Neural cell (in vitro differentiated cells): ENCODE measurements around the gene ZNF33A. TPM values are rescaled to one million over a fixed set of nuclear protein-coding genes. Genes with fewer than 3 reads are reported as not detected.

ENCODE experiments used
- H2AFZ ChIP-seq: fragments of 200-600, 300-800 bp; sonication (generic), shearing (Covaris generic); 2 replicates; pipeline ENCODE4 v1.6.0; 2014; ENCODE audit warnings: low read depth, mild to moderate bottlenecking, antibody characterized with exemption, low read length, moderate library complexity
- H3F3A ChIP-seq: fragments of 200-600 bp; shearing (Covaris generic); 2 replicates; pipeline ENCODE4 v1.6.1; 2016; ENCODE audit warnings: mild to moderate bottlenecking, moderate library complexity, mixed read lengths, antibody characterized with exemption, low read length; ENCODE audit not compliant: insufficient read depth, poor library complexity, severe bottlenecking
- H3K27ac ChIP-seq: fragments of 200-600, 300-800 bp; sonication (generic), shearing (Covaris generic); 2 replicates; pipeline ENCODE4 v1.5.1; 2014; ENCODE audit warnings: mild to moderate bottlenecking, low read length, moderate library complexity
- H3K27me3 ChIP-seq: fragments of 300-800, 200-600 bp; sonication (generic), shearing (Covaris generic); 2 replicates; pipeline ENCODE4 v1.6.0; 2014; ENCODE audit warnings: mild to moderate bottlenecking, low read depth, low read length, moderate library complexity; ENCODE audit not compliant: insufficient read depth
- H3K36me3 ChIP-seq: fragments of 300-800, 200-600 bp; sonication (generic), shearing (Covaris generic); 2 replicates; pipeline ENCODE4 v1.5.1; 2014; ENCODE audit warnings: mild to moderate bottlenecking, antibody characterized with exemption, low read length, moderate library complexity; ENCODE audit not compliant: insufficient read depth
- H3K4me2 ChIP-seq: fragments of 300-800, 200-600 bp; sonication (generic), shearing (Covaris generic); 2 replicates; pipeline ENCODE4 v1.6.0; 2014; ENCODE audit warnings: mild to moderate bottlenecking, low read length
- H3K4me3 ChIP-seq: fragments of 300-800, 200-600 bp; sonication (generic), shearing (Covaris generic); 2 replicates; pipeline ENCODE4 v1.5.1; 2014; ENCODE audit warnings: mild to moderate bottlenecking, low read length, moderate library complexity
- H3K79me2 ChIP-seq: fragments of 200-600 bp; shearing (Covaris generic); replicated peaks from 2 replicates; pipeline ENCODE4 v1.6.0; 2014; ENCODE audit warnings: mild to moderate bottlenecking, low read length, moderate library complexity; ENCODE audit not compliant: insufficient read depth
- H3K9ac ChIP-seq: fragments of 300-800, 200-600 bp; sonication (generic), shearing (Covaris generic); 2 replicates; pipeline ENCODE4 v1.6.1; 2016; ENCODE audit warnings: mild to moderate bottlenecking, low read length, mixed read lengths
- H3K9me2 ChIP-seq: fragments of 200-600 bp; shearing (Covaris generic); 2 replicates; pipeline ENCODE4 v1.6.1; 2016; ENCODE audit warnings: mild to moderate bottlenecking, low read length, mixed read lengths; ENCODE audit not compliant: insufficient read depth
- H3K9me3 ChIP-seq: fragments of 200-600, 300-800 bp; sonication (generic), shearing (Covaris generic); 2 replicates; pipeline ENCODE4 v1.6.1; 2016; ENCODE audit warnings: mild to moderate bottlenecking, mixed run types, low read length, moderate library complexity, mixed read lengths
- H4K20me1 ChIP-seq: fragments of 200-600 bp; shearing (Covaris generic); 2 replicates; pipeline ENCODE4 v1.6.1; 2016; ENCODE audit warnings: mild to moderate bottlenecking, mixed run types; ENCODE audit not compliant: insufficient read depth
- CTCF ChIP-seq: fragments of 450-650 bp; IDR thresholded peaks from 2 replicates; pipeline ENCODE4 v1.5.1; 2014; ENCODE audit warnings: antibody characterized with exemption, mild to moderate bottlenecking, moderate library complexity; ENCODE audit not compliant: poor library complexity, severe bottlenecking
- EP300 ChIP-seq: fragments of 450-650 bp; conservative IDR thresholded peaks from 2 replicates; pipeline ENCODE4 v1.6.1; 2014; ENCODE audit warnings: antibody characterized with exemption, mild to moderate bottlenecking, moderate library complexity; ENCODE audit not compliant: poor library complexity, severe bottlenecking
- EZH2 ChIP-seq: fragments of 200-600, 300-800 bp; shearing (Covaris generic), sonication (generic); IDR thresholded peaks from 2 replicates; pipeline ENCODE4 v1.6.1; 2014; ENCODE audit warnings: antibody characterized with exemption, low read length, borderline replicate concordance, mild to moderate bottlenecking; ENCODE audit not compliant: insufficient read depth, poor library complexity, severe bottlenecking
- MXI1 ChIP-seq: fragments of 450-650 bp; conservative IDR thresholded peaks from 2 replicates; pipeline ENCODE4 v1.6.1; 2014; ENCODE audit warnings: antibody characterized with exemption, mild to moderate bottlenecking; ENCODE audit not compliant: poor library complexity, severe bottlenecking
- POLR2AphosphoS5 ChIP-seq: IDR thresholded peaks from 2 replicates; pipeline ENCODE4 v1.6.1; 2012
- RAD21 ChIP-seq: fragments of 450-650 bp; conservative IDR thresholded peaks from 2 replicates; pipeline ENCODE4 v1.6.1; 2014; ENCODE audit warnings: antibody characterized with exemption, mild to moderate bottlenecking, moderate library complexity
- REST ChIP-seq: IDR thresholded peaks from 2 replicates; pipeline ENCODE4 v1.6.1; 2012; ENCODE audit warnings: borderline replicate concordance
- SMC3 ChIP-seq: fragments of 450-650 bp; conservative IDR thresholded peaks from 2 replicates; pipeline ENCODE4 v1.6.1; 2014; ENCODE audit warnings: antibody characterized with exemption, mild to moderate bottlenecking, moderate library complexity; ENCODE audit not compliant: poor library complexity
- TAF1 ChIP-seq: IDR thresholded peaks from 2 replicates; pipeline ENCODE4 v1.6.1; 2012; ENCODE audit warnings: low read depth
- polyA plus RNA-seq: library from polyadenylated mRNA; depleted of rRNA; stranded (reverse); fragments of >200 nt; gene quantifications from 2 replicates; pipeline ENCODE4 v1.2.3, GENCODE V29; 2014

Gene ZNF33A
- polyA plus RNA-seq, 1 donor from 2014 or later, result 55.5 TPM

GRCh38 chr10:38094927-38095574, 84.6 kb downstream of the ZNF33A start:
- H3K9ac ChIP-seq, result peak overlapping the region; percentile 68
- H3K79me2 ChIP-seq, result no peaks in the 10 kb centered on the region
- H3K4me2 ChIP-seq, result no peak overlapping the region
- no peaks in the 10 kb centered on the region for H3F3A ChIP-seq
- H4K20me1 ChIP-seq, result no peaks in the 10 kb centered on the region
- H3K4me3 ChIP-seq, result peak overlapping the region; percentile 70
- H3K27ac ChIP-seq, result no peak overlapping the region
- H3K27me3 ChIP-seq, result no peaks in the 10 kb centered on the region
- no peaks in the 10 kb centered on the region for H3K36me3 ChIP-seq
- H3K9me2 ChIP-seq, result no peaks in the 10 kb centered on the region
- no peak for TF ChIP-seq EP300
- no peak overlapping the region for H2AFZ ChIP-seq
- peaks cover 2% of the 10 kb centered on the region for H3K9me3 ChIP-seq

- H3K9me3 ChIP-seq, result peaks cover 10% of the 10 kb centered on the region
- no peaks in the 10 kb centered on the region for H4K20me1 ChIP-seq
- H2AFZ ChIP-seq, result no peak overlapping the region
- no peaks in the 10 kb centered on the region for H3K36me3 ChIP-seq
- no peak overlapping the region for H3K4me3 ChIP-seq
- H3K27ac ChIP-seq, result no peak overlapping the region
- H3K4me2 ChIP-seq, result no peak overlapping the region
- H3K9ac ChIP-seq, result no peak overlapping the region
- no peaks in the 10 kb centered on the region for H3K79me2 ChIP-seq
- H3K27me3 ChIP-seq, result no peaks in the 10 kb centered on the region
- H3F3A ChIP-seq, result no peaks in the 10 kb centered on the region
- TF ChIP-seq REST (no peak), CTCF (no peak), TAF1 (no peak), RAD21 (no peak), EZH2 (no peak), MXI1 (no peak), EP300 (no peak), POLR2AphosphoS5 (no peak), SMC3 (no peak)
- no peaks in the 10 kb centered on the region for H3K9me2 ChIP-seq
Observed at GRCh38 chr10:38102880-38103279, 92.4 kb downstream of the ZNF33A start.
